Motor neuron (in vitro differentiated cells): Measurements from ENCODE around the gene SH2D1A. TPM values are rescaled to one million over a fixed set of nuclear protein-coding genes. Genes with fewer than 3 reads are reported as not detected.
"Not testable (repeated sequence)": the region's sequence is repeated elsewhere in the genome, so short reads cannot be mapped to it uniquely, and the experiment has no call there.

Source experiments
- ATAC-seq, 8 experiments: fragments of 200-7000 bp; cut with Tn5 transposase; replicated peaks in 6 of 8; 2 replicates each; pipeline ENCODE4 v1.8.0; 2021; ENCODE audit warnings: mild to moderate bottlenecking in 8 of 8, moderate library complexity in 8 of 8
- H3K27ac ChIP-seq, 2 donors: fragments of 250-450 bp; sonication (Bioruptor Pico); 2 replicates each; pipeline ENCODE4 v1.9.0; 2021; ENCODE audit warnings: antibody characterized with exemption in 2 of 2, mild to moderate bottlenecking in 2 of 2, moderate library complexity in 1 of 2
- H3K4me1 ChIP-seq, 2 donors: fragments of 250-450 bp; sonication (Bioruptor Pico); replicated peaks in 1 of 2; 2 replicates each; pipeline ENCODE4 v1.6.1; 2021; ENCODE audit warnings: antibody characterized with exemption in 2 of 2, mild to moderate bottlenecking in 2 of 2, moderate library complexity in 1 of 2
- H3K4me3 ChIP-seq, 5 donors: fragments of 250-450 bp; sonication (Bioruptor Pico); 2 replicates each; pipeline ENCODE4 v1.9.0; 2021; ENCODE audit warnings: antibody characterized with exemption in 5 of 5, mild to moderate bottlenecking in 5 of 5, moderate library complexity in 4 of 5
- WGBS, 10 experiments: fragments of 450-650 bp; shearing (Covaris generic); methylation state at CpG; one replicate each; pipeline ENCODE4 v1.0.0; 2022; 5-methylcytosine and 5-hydroxymethylcytosine counted together
- in situ Hi-C, 9 experiments: fragments of 400-800 bp; cut with MboI; loops; one replicate each; pipeline ENCODE4 v1.15.0; 2021; ENCODE audit warnings: low sequenced_read_pairs in 9 of 9, low pct_unique_long_range_greater_than_20kb in 2 of 9; ENCODE audit not compliant: unreplicated experiment in 9 of 9
- total RNA-seq, 8 experiments: library from RNA; unstranded; fragments of 300-600 nt; gene quantifications; 2 replicates each; pipeline versions ENCODE4 v1.2.3 to v1.2.4, GENCODE V29; 2022

The SH2D1A gene
- total RNA-seq: 1 to 10 TPM in 1 of 8 experiments, under 1 TPM in 4, not detected in 3; 0.05 to 1.8 (median 0.14) TPM

DNA sequence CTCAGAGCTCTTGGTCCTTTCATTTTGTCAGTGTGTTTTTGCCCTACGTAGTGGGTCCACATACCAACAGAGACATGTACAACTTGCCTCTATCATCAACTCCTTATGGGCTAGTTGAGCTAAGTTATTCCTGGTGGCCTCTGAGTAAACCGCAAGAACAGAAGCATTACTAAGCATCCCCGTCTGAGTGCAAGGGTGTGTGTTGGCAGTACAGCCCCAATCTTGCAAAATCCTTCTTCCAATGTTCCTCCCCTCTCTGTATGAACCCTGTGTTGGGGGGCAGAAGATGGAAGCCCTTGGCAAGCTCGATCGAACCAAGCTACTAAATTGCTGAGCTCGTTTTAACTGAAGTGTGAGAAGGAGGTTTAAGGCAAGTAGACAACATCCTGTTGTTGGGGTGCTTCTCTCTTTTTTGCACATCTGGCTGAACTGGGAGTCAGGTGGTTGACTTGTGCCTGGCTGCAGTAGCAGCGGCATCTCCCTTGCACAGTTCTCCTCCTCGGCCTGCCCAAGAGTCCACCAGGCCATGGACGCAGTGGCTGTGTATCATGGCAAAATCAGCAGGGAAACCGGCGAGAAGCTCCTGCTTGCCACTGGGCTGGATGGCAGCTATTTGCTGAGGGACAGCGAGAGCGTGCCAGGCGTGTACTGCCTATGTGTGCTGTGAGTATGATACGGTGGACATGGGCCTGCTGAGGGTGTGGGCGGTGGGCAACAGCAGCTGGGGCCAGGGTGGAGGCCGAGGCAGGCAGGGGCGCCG lies at the start of gene SH2D1A:
Gene SH2D1A, plus strand, starts transcription at position 447 of the 760 bp plus-strand sequence. Its CDS starts 80 bp downstream, at position 527.
- ATAC-seq: no peak
- 33 to 100% (median 90%) methylated on average over 1 to 4 of the region's 19 CpGs; no CpG with 5 or more reads in 5 of the 10 experiments for WGBS, 10 experiments
- Histone ChIP-seq H3K4me1 (no peaks in the 10 kb centered on the region), H3K27ac (no peak within 1 kb of the TSS), H3K4me3 (no peak within 1 kb of the TSS)
- in situ Hi-C loops: no loop called here

DNA sequence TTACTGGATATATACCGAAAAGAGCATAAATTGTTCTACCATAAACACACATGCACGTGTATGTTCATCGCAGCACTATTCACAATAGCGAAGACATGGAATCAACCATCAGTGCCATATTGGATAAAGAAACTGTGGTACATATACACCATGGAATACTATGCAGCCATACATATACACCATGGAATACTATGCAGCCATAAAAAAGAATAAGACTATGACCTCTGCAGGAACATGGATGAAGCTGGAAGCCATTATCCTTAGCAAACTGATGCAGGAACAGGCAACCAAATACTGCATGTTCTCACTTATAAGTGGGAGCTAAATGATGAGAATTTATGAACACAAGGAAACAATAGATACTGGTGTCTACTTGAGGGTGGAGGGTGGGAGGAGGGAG lies 47.0 kb upstream of the SH2D1A start:
- H3K4me1 ChIP-seq, H3K4me3 ChIP-seq, in situ Hi-C loops, ATAC-seq, H3K27ac ChIP-seq: not testable (repeated sequence)
- WGBS, 10 experiments: 70 to 100% (median 76%) methylated on average over 2 to 3 of the region's 4 CpGs; no CpG with 5 or more reads in 7 of the 10 experiments

GRCh38 chrX:124300405-124300804 lies 46.0 kb upstream of the SH2D1A start:
- WGBS, 10 experiments: 0 to 100% (median 47%) methylated on average over 1 to 4 of the region's 4 CpGs; no CpG with 5 or more reads in 3 of the 10 experiments
- in situ Hi-C loops: no loop called here
- no peak overlapping the region for H3K4me3 ChIP-seq
- H3K27ac ChIP-seq: no peak overlapping the region
- no peaks in the 10 kb centered on the region for H3K4me1 ChIP-seq
- peak in 2 of 8 experiments; percentile 59 to 68 for ATAC-seq

GRCh38 chrX:124307253-124307907 lies 39.0 kb upstream of the SH2D1A start:
- ATAC-seq: no peak
- WGBS, 10 experiments: 28% methylated on average over 2 of the region's 2 CpGs; no CpG with 5 or more reads in 9 of the 10 experiments
- Histone ChIP-seq H3K4me3 (no peak overlapping the region), H3K4me1 (no peaks in the 10 kb centered on the region), H3K27ac (no peak overlapping the region)
- in situ Hi-C loops: no loop called here

DNA sequence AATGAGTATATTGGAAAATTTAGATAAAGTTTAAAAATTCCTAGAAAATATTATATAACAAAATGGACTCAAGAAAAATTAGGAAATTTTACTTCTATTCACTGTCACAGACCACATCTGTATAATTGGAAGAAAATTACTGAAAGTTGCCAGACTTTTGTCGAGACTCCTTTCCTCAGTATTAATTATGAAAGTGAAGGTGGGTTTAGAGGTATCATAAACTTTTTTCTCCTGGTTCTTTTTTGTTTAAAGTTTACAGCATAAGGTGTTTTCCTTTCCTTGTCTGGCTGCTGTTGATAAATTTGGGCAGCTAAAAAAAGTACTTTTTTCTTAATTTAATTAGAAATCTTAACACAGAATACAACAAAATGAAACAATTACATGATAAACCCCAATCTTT lies 20.6 kb upstream of the SH2D1A start:
- 45 to 100% (median 60%) methylated on average over 1 of the region's 1 CpG; no CpG with 5 or more reads in 6 of the 10 experiments for WGBS, 10 experiments
- Histone ChIP-seq H3K27ac (no peak overlapping the region), H3K4me1 (peaks cover 0 to 5% of the 10 kb centered on the region in 2 donors), H3K4me3 (no peak overlapping the region)
- ATAC-seq: no peak
- in situ Hi-C loops: no loop called here

- Histone ChIP-seq H3K4me1 (peaks cover 0 to 5% of the 10 kb centered on the region in 2 donors), H3K4me3 (no peak overlapping the region), H3K27ac (no peak overlapping the region)
- 0% methylated on average over 1 of the region's 1 CpG; no CpG with 5 or more reads in 9 of the 10 experiments for WGBS, 10 experiments
- ATAC-seq: peak in 6 of 8 experiments; percentile 17 to 72 (median 51)
- in situ Hi-C loops: no loop called here
These were observed 17.6 kb upstream of the SH2D1A start for GRCh38 chrX:124328765-124329164.

DNA sequence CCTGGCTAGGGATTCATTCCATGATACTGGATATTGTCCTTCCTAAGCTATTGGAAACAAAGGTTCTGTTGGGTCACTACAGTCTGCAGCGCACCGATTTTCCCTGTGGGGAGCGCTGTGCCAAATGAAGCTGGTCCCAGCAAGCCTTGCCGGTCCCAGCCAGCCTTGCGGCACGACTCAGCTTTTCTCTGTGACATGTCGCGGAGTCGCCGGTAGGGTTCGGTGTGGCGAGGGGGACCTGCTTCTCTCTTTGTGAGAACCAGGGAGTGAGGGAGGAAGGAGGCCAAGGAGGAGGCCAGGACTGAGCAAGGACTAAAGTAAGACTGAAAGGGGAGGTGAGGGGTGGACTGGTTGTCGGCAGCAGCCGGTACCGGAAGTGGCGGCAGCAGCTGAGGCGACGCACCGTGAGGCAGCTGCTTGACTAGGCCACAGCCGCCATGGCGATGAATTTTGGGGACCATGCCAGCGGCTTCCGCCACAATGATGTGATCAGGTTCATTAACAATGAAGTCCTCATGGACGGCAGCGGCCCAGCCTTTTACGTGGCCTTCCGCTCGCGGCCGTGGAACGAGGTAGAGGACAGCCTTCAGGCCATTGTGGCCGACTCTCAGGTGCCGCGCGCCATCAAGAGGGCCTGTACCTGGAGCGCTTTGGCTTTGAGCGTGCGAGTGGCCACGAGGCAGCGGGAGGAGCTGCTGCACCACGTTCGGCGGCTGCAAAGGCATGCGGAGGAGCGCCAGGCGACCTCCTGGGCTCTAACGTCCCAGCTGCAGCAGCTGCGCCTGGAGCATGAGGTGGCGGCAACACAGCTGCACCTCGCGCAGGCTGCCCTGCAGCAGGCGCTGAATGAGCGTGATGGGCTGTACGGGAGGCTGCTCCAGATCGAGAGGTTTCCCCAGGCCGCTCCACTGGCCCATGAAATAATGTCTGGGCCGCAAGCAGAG lies 13.6 kb upstream of the SH2D1A start, which contains the start of gene TEX13D:
Gene TEX13D, plus strand, starts transcription at position 180 of the 944 bp plus-strand sequence. Its CDS starts 258 bp downstream, at position 438.
- in situ Hi-C loops: no loop called here
- Histone ChIP-seq H3K4me1 (peaks cover 0 to 5% of the 10 kb centered on the region in 2 donors), H3K27ac (no peak within 1 kb of the TSS), H3K4me3 (no peak within 1 kb of the TSS)
- ATAC-seq: no peak
- 80 to 100% (median 89%) methylated on average over 1 to 16 of the region's 57 CpGs; no CpG with 5 or more reads in 6 of the 10 experiments for WGBS, 10 experiments

GRCh38 chrX:124333862-124334261 lies 12.5 kb upstream of the SH2D1A start:
- Histone ChIP-seq H3K4me1 (peaks cover 0 to 2% of the 10 kb centered on the region in 2 donors), H3K4me3 (no peak overlapping the region), H3K27ac (no peak overlapping the region)
- in situ Hi-C loops: no loop called here
- no peak for ATAC-seq
- WGBS, 10 experiments: 75% methylated on average over 4 of the region's 6 CpGs; no CpG with 5 or more reads in 9 of the 10 experiments

GRCh38 chrX:124334555-124334954 lies 11.8 kb upstream of the SH2D1A start:
- H3K4me1 ChIP-seq, in situ Hi-C loops, ATAC-seq, H3K27ac ChIP-seq, H3K4me3 ChIP-seq: not testable (repeated sequence)
- 18 to 80% methylated on average over 1 of the region's 2 CpGs; no CpG with 5 or more reads in 8 of the 10 experiments for WGBS, 10 experiments

DNA sequence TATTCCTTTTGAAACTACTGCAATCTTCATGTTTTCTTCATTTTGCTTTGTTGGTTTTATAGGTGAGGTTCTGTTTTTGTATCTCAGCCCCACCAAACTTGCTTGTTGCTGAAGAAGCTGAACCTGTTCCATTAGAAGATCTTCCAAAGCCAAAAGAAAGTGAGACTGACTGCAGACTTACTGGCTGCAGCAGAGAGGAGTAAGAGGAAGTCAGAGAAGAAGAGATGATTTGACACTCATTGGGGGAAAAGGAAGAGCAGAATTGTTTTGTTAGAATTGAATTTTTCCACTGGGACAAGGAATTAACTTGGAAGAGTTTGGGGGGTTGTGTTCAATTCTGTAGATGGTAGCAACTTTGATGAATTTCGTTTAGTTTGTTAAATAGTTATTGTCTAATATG lies 10.8 kb upstream of the SH2D1A start:
- no peak overlapping the region for H3K27ac ChIP-seq
- 0 to 29% (median 20%) methylated on average over 1 of the region's 1 CpG; no CpG with 5 or more reads in 6 of the 10 experiments for WGBS, 10 experiments
- no peak overlapping the region for H3K4me3 ChIP-seq
- no peaks in the 10 kb centered on the region for H3K4me1 ChIP-seq
- in situ Hi-C loops: no loop called here
- no peak for ATAC-seq

DNA sequence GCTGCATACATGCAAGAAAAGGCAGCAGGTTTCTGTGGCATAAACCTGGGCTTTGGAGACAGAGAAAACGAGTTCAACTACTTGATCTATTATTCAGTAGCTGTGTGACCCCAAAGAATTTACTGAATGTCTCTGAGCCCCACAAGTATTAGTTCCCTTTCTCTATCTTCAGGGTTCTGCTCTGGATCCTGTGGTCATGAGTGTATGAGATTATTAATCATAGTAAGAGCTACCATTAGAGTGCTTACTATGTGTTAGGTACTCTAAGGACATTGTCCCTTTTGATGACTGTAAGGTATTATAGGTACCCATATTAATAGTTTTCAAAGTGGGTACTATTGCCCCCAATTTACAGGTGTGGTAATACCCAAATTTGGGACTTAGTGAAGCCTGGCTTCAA lies 8.4 kb upstream of the SH2D1A start:
- Histone ChIP-seq H3K4me1 (no peaks in the 10 kb centered on the region), H3K4me3 (no peak overlapping the region), H3K27ac (no peak overlapping the region)
- 0 to 40% (median 0%) methylated on average over 1 of the region's 1 CpG; no CpG with 5 or more reads in 7 of the 10 experiments for WGBS, 10 experiments
- in situ Hi-C loops: no loop called here
- no peak for ATAC-seq

- in situ Hi-C loops: no loop called here
- Histone ChIP-seq H3K27ac (no peak overlapping the region), H3K4me1 (no peaks in the 10 kb centered on the region), H3K4me3 (no peak overlapping the region)
- ATAC-seq: no peak
- WGBS, 10 experiments: 0 to 100% (median 100%) methylated on average over 1 to 5 of the region's 6 CpGs; no CpG with 5 or more reads in 3 of the 10 experiments
These were observed 7.4 kb upstream of the SH2D1A start for GRCh38 chrX:124338733-124339514.
